ENCODE measurements around the gene PRG2.

GRCh38 chr11:57399972-57400578 lies 9.6 kb upstream of the PRG2 start:
- TF ChIP-seq CTCF (IDR thresholded peaks at IDR 0.05 in 4 of 5, conservative IDR thresholded peaks at IDR 0.05 in 1 of 5) (no peak), POLR2A (IDR thresholded peaks at IDR 0.05) (no peak)
